HCT116 (cell line): Measurements from ENCODE around the gene CDKN2B-AS1.

Experiments used
- CEBPB ChIP-seq: IDR thresholded peaks from 2 replicates; pipeline ENCODE4 v1.6.1; 2012; ENCODE audit warnings: low read depth
- EZH2 ChIP-seq: fragments of 200-600 bp; sonication (generic); IDR thresholded peaks from 2 replicates; pipeline ENCODE4 v1.6.1; 2017; ENCODE audit warnings: antibody characterized with exemption, mixed run types
- JUND ChIP-seq: IDR thresholded peaks from 2 replicates; pipeline ENCODE4 v1.6.1; 2012
- POLR2A ChIP-seq: IDR thresholded peaks from 2 replicates; pipeline ENCODE4 v1.7.0; 2011; ENCODE audit warnings: borderline replicate concordance; ENCODE audit not compliant: insufficient read depth, insufficient read length; ENCODE audit errors: extremely low read depth
- POLR2AphosphoS5 ChIP-seq: IDR thresholded peaks from 2 replicates; pipeline ENCODE4 v1.6.1; 2011; ENCODE audit warnings: mild to moderate bottlenecking, low read depth, low read length, moderate library complexity
- RAD21 ChIP-seq: IDR thresholded peaks from 2 replicates; pipeline ENCODE4 v1.6.1; 2012; ENCODE audit warnings: low read depth, mild to moderate bottlenecking
- REST ChIP-seq: IDR thresholded peaks from 2 replicates; pipeline ENCODE4 v1.6.1; 2012; ENCODE audit warnings: low read depth
- SIN3A ChIP-seq: IDR thresholded peaks from 2 replicates; pipeline ENCODE4 v1.6.1; 2012; ENCODE audit warnings: low read depth
- YY1 ChIP-seq: IDR thresholded peaks from 2 replicates; pipeline ENCODE4 v1.6.1; 2011; ENCODE audit warnings: low read length, low read depth, moderate library complexity, mild to moderate bottlenecking; ENCODE audit not compliant: insufficient replicate concordance; ENCODE audit errors: extremely low read depth
- TF ChIP-seq, protein P1 (sequence below), 3 experiments: fragments of 200-600 bp in 1 of 3; sonication (generic) in 1 of 3; IDR thresholded peaks in 2 of 3; conservative IDR thresholded peaks in 1 of 3; 2 replicates each; pipeline ENCODE4 v1.5.1; 2012 to 2017; ENCODE audit warnings: low read depth in 2 of 3, low read length in 2 of 3, antibody characterized with exemption in 1 of 3, borderline replicate concordance in 1 of 3, control low read depth in 1 of 3, mild to moderate bottlenecking in 1 of 3, mixed read lengths in 1 of 3, mixed run types in 1 of 3, moderate library complexity in 1 of 3; ENCODE audit not compliant: insufficient read depth in 1 of 3
- TF ChIP-seq, protein P2 (sequence below): IDR thresholded peaks from 2 replicates; pipeline ENCODE4 v1.6.1; 2012
- TF ChIP-seq, protein P3 (sequence below): IDR thresholded peaks from 2 replicates; pipeline ENCODE4 v1.6.1; 2011; ENCODE audit warnings: mild to moderate bottlenecking, low read length, moderate library complexity; ENCODE audit not compliant: insufficient replicate concordance; ENCODE audit errors: extremely low read depth

DNA sequence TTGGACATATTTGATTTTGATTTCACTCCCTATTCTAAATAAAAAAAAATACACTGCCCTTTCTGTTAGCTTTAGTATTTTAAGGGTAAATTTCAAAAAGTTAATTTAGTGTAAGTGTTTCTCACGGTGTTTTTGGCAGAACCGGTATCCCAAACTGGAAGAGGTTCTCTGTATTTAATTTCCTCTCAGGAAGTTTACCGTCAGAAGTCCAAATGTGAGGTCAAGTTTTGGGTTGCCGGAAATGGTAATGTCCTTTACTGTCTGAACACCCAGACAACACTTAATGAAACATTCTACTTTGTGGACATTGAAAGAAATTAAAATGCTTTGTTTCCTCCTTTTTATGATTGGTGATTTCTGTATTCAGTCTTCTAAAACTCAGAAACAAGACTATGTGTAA, 163.2 kb downstream of the CDKN2B-AS1 start:
- TF ChIP-seq, protein P1, sequence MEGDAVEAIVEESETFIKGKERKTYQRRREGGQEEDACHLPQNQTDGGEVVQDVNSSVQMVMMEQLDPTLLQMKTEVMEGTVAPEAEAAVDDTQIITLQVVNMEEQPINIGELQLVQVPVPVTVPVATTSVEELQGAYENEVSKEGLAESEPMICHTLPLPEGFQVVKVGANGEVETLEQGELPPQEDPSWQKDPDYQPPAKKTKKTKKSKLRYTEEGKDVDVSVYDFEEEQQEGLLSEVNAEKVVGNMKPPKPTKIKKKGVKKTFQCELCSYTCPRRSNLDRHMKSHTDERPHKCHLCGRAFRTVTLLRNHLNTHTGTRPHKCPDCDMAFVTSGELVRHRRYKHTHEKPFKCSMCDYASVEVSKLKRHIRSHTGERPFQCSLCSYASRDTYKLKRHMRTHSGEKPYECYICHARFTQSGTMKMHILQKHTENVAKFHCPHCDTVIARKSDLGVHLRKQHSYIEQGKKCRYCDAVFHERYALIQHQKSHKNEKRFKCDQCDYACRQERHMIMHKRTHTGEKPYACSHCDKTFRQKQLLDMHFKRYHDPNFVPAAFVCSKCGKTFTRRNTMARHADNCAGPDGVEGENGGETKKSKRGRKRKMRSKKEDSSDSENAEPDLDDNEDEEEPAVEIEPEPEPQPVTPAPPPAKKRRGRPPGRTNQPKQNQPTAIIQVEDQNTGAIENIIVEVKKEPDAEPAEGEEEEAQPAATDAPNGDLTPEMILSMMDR (IDR thresholded peaks at IDR 0.05 in 2 of 3, conservative IDR thresholded peaks at IDR 0.05 in 1 of 3; ENCODE audit: borderline replicate concordance in 1 of 3, insufficient read depth in 1 of 3, low read depth in 2 of 3, low read length in 2 of 3) = no peak
- TF ChIP-seq EZH2 (no peak), CEBPB (no peak), POLR2A (no peak), POLR2AphosphoS5 (no peak), RAD21 (no peak), JUND (no peak), SIN3A (no peak), YY1 (no peak), REST (no peak)
- TF ChIP-seq, protein P2, sequence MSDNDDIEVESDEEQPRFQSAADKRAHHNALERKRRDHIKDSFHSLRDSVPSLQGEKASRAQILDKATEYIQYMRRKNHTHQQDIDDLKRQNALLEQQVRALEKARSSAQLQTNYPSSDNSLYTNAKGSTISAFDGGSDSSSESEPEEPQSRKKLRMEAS = no peak
- TF ChIP-seq, protein P3, sequence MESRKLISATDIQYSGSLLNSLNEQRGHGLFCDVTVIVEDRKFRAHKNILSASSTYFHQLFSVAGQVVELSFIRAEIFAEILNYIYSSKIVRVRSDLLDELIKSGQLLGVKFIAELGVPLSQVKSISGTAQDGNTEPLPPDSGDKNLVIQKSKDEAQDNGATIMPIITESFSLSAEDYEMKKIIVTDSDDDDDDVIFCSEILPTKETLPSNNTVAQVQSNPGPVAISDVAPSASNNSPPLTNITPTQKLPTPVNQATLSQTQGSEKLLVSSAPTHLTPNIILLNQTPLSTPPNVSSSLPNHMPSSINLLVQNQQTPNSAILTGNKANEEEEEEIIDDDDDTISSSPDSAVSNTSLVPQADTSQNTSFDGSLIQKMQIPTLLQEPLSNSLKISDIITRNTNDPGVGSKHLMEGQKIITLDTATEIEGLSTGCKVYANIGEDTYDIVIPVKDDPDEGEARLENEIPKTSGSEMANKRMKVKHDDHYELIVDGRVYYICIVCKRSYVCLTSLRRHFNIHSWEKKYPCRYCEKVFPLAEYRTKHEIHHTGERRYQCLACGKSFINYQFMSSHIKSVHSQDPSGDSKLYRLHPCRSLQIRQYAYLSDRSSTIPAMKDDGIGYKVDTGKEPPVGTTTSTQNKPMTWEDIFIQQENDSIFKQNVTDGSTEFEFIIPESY = no peak
